Thymus (tissue), 11 donors: ENCODE measurements around the gene ENGASE. TPM values are rescaled to one million over a fixed set of nuclear protein-coding genes. Genes with fewer than 3 reads are reported as not detected.

ENCODE experiments used
- DNase-seq, 9 donors: peaks; one replicate each; pipeline ENCODE4 v3.0.0-alpha.2; 2013; ENCODE audit warnings: low spot score in 9 of 9, low read depth in 6 of 9, missing footprints in 1 of 9
- H3K27ac ChIP-seq, 2 donors: one replicate each; pipeline ENCODE4 v1.5.1; 2013; ENCODE audit warnings: control low read depth in 1 of 2, low read depth in 1 of 2, low read length in 1 of 2, mild to moderate bottlenecking in 1 of 2, moderate library complexity in 1 of 2
- H3K27me3 ChIP-seq, 2 donors: one replicate each; pipeline ENCODE4 v1.5.1; 2013; ENCODE audit warnings: low read length in 1 of 2; ENCODE audit not compliant: control insufficient read depth in 2 of 2, insufficient read depth in 1 of 2
- H3K36me3 ChIP-seq, 2 donors: one replicate each; pipeline ENCODE4 v1.5.1; 2013; ENCODE audit warnings: low read length in 1 of 2, mild to moderate bottlenecking in 1 of 2, moderate library complexity in 1 of 2; ENCODE audit not compliant: control insufficient read depth in 2 of 2, insufficient read depth in 2 of 2
- H3K4me1 ChIP-seq, 2 donors: one replicate each; pipeline ENCODE4 v1.5.1; 2013; ENCODE audit warnings: low read length in 2 of 2; ENCODE audit not compliant: control insufficient read depth in 2 of 2, insufficient read depth in 2 of 2
- H3K4me3 ChIP-seq, 2 donors: one replicate each; pipeline ENCODE4 v1.5.1; 2013; ENCODE audit warnings: low read length in 2 of 2, control low read depth in 1 of 2, mild to moderate bottlenecking in 1 of 2
- H3K9me3 ChIP-seq, 2 donors: one replicate each; pipeline ENCODE4 v1.5.1; 2013; ENCODE audit warnings: low read length in 1 of 2, mild to moderate bottlenecking in 1 of 2; ENCODE audit not compliant: control insufficient read depth in 2 of 2, insufficient read depth in 1 of 2
- WGBS: extraction: QIAGEN DNeasy Blood & Tissue Kit; methylation state at CpG from one replicate; pipeline ENCODE4 v1.1.7; 2013; 5-methylcytosine and 5-hydroxymethylcytosine counted together
- polyA plus RNA-seq: library from polyadenylated mRNA; stranded (reverse); fragments of 200-250 nt; gene quantifications from one replicate; pipeline ENCODE4 v1.2.3, GENCODE V29; 2013
- total RNA-seq: library from RNA; stranded (reverse); fragments of 120-200 nt; gene quantifications from one replicate; pipeline ENCODE4 v1.2.4, GENCODE V29; 2013
- donor health status: healthy.

ENGASE gene
- total and polyA plus RNA-seq, 2 donors, result 11.2 to 71.1 TPM

GRCh38 chr17:79132271-79133064 is 57.8 kb downstream of the ENGASE start:
- no peaks in the 10 kb centered on the region for H3K4me1 ChIP-seq
- no peak overlapping the region for H3K27ac ChIP-seq
- H3K36me3 ChIP-seq, result no peaks in the 10 kb centered on the region
- no peak for DNase-seq
- WGBS, result 81% methylated on average over 36 of the region's 36 CpGs
- H3K27me3 ChIP-seq, result no peaks in the 10 kb centered on the region
- H3K4me3 ChIP-seq, result no peak overlapping the region
- H3K9me3 ChIP-seq, result no peaks in the 10 kb centered on the region

GRCh38 chr17:79133214-79133613 is 58.6 kb downstream of the ENGASE start:
- no peaks in the 10 kb centered on the region for H3K36me3 ChIP-seq
- H3K9me3 ChIP-seq, result peaks cover 0 to 4% of the 10 kb centered on the region in 2 donors
- H3K4me1 ChIP-seq, result no peaks in the 10 kb centered on the region
- no peaks in the 10 kb centered on the region for H3K27me3 ChIP-seq
- H3K4me3 ChIP-seq, result no peak overlapping the region
- no peak for DNase-seq
- 100% methylated on average over 1 of the region's 1 CpG for WGBS
- H3K27ac ChIP-seq, result no peak overlapping the region

- Histone ChIP-seq H3K4me3 (no peak overlapping the region), H3K9me3 (peaks cover 0 to 9% of the 10 kb centered on the region in 2 donors), H3K27ac (no peak overlapping the region), H3K27me3 (no peaks in the 10 kb centered on the region), H3K36me3 (no peaks in the 10 kb centered on the region), H3K4me1 (no peaks in the 10 kb centered on the region)
- no peak for DNase-seq
- 88% methylated on average over 7 of the region's 7 CpGs for WGBS
Observed at GRCh38 chr17:79133985-79134384, 59.4 kb downstream of the ENGASE start.

GRCh38 chr17:79135011-79135410 is 60.4 kb downstream of the ENGASE start:
- Histone ChIP-seq H3K4me3 (no peak overlapping the region), H3K4me1 (no peaks in the 10 kb centered on the region), H3K9me3 (peaks cover 0 to 9% of the 10 kb centered on the region in 2 donors), H3K27ac (no peak overlapping the region), H3K27me3 (no peaks in the 10 kb centered on the region), H3K36me3 (no peaks in the 10 kb centered on the region)
- no peak for DNase-seq
- 97% methylated on average over 9 of the region's 9 CpGs for WGBS

- H3K9me3 ChIP-seq, result peaks cover 0 to 9% of the 10 kb centered on the region in 2 donors
- no peak overlapping the region for H3K4me3 ChIP-seq
- H3K36me3 ChIP-seq, result no peaks in the 10 kb centered on the region
- H3K4me1 ChIP-seq, result no peaks in the 10 kb centered on the region
- DNase-seq, result no peak
- no peaks in the 10 kb centered on the region for H3K27me3 ChIP-seq
- 80% methylated on average over 24 of the region's 24 CpGs for WGBS
- H3K27ac ChIP-seq, result no peak overlapping the region
Observed at GRCh38 chr17:79135628-79136405, 61.2 kb downstream of the ENGASE start.

Other genes starting within 250 kb of the ENGASE start
- gene USP36, start 234.0 kb upstream of the ENGASE start, total RNA-seq, result 10.1 TPM
- 32.5 TPM for gene USP36, start 234.0 kb upstream of the ENGASE start, polyA plus RNA-seq
- gene CEP295NL, start 171.6 kb upstream of the ENGASE start, total RNA-seq, result 0.38 TPM
- gene CEP295NL, start 171.6 kb upstream of the ENGASE start, polyA plus RNA-seq, result 0.50 TPM
- 23.1 TPM for gene TIMP2, start 149.4 kb upstream of the ENGASE start, total RNA-seq
- 27.5 TPM for gene TIMP2, start 149.4 kb upstream of the ENGASE start, polyA plus RNA-seq
- gene LGALS3BP, start 94.9 kb upstream of the ENGASE start, total RNA-seq, result 66.1 TPM
- 81.3 TPM for gene LGALS3BP, start 94.9 kb upstream of the ENGASE start, polyA plus RNA-seq
- 20.2 TPM for gene CANT1, start 65.1 kb upstream of the ENGASE start, total RNA-seq
- 18.5 TPM for gene CANT1, start 65.1 kb upstream of the ENGASE start, polyA plus RNA-seq
- 2.2 TPM for gene C1QTNF1, start 50.7 kb upstream of the ENGASE start, total RNA-seq
- gene C1QTNF1, start 50.7 kb upstream of the ENGASE start, polyA plus RNA-seq, result 34.9 TPM